HTR-8/SVneo (cell line): ENCODE measurements around the gene CAMTA1.

Experiments used
- DNase-seq: peaks from one replicate; pipeline ENCODE4 v3.0.0; 2011; ENCODE audit warnings: low spot score, mixed read lengths; ENCODE audit not compliant: insufficient read length
- FAIRE-seq: peaks from 2 replicates; lab custom pipeline; 2011; peaks lifted over from hg19 to GRCh38; lab: Jason Lieb, UNC

The CAMTA1 gene

GRCh38 chr1:7089497-7089896 is 304.2 kb downstream of the CAMTA1 start:
- DNase-seq (no peak), FAIRE-seq (no peak)

- FAIRE-seq (no peak), DNase-seq (no peak)
Measured at GRCh38 chr1:7093297-7093696, 308.0 kb downstream of the CAMTA1 start.

- DNase-seq: no peak
- no peak for FAIRE-seq
Measured at GRCh38 chr1:7094086-7094485, 308.8 kb downstream of the CAMTA1 start.

- DNase-seq: no peak
- no peak for FAIRE-seq
Measured at GRCh38 chr1:7094509-7094908, 309.3 kb downstream of the CAMTA1 start.

GRCh38 chr1:7095343-7095964 is 310.2 kb downstream of the CAMTA1 start:
- no peak for DNase-seq
- no peak for FAIRE-seq

GRCh38 chr1:7097938-7098592 is 312.8 kb downstream of the CAMTA1 start:
- FAIRE-seq (no peak), DNase-seq (no peak)

GRCh38 chr1:7098641-7099040 is 313.4 kb downstream of the CAMTA1 start:
- FAIRE-seq (no peak), DNase-seq (no peak)

GRCh38 chr1:7100479-7100878 is 315.2 kb downstream of the CAMTA1 start:
- DNase-seq (no peak), FAIRE-seq (no peak)

- FAIRE-seq (no peak), DNase-seq (no peak)
Measured at GRCh38 chr1:7101187-7101586, 315.9 kb downstream of the CAMTA1 start.

GRCh38 chr1:7103361-7103782 is 318.1 kb downstream of the CAMTA1 start:
- DNase-seq (no peak), FAIRE-seq (no peak)

GRCh38 chr1:7103874-7104273 is 318.6 kb downstream of the CAMTA1 start:
- peak; percentile 99 for FAIRE-seq
- DNase-seq: no peak

GRCh38 chr1:7104339-7104738 is 319.1 kb downstream of the CAMTA1 start:
- no peak for DNase-seq
- FAIRE-seq: no peak

- no peak for DNase-seq
Measured at GRCh38 chr1:7105269-7105668, 320.0 kb downstream of the CAMTA1 start.

GRCh38 chr1:7106442-7107108 is 321.3 kb downstream of the CAMTA1 start:
- FAIRE-seq: no peak

More at GRCh38 chr1:7105269-7105668, 320.0 kb downstream of the CAMTA1 start:
- no peak for FAIRE-seq

GRCh38 chr1:7107109-7107830 is 322.0 kb downstream of the CAMTA1 start:
- DNase-seq (no peak), FAIRE-seq (no peak)

More at GRCh38 chr1:7106442-7107108, 321.3 kb downstream of the CAMTA1 start:
- DNase-seq: no peak

GRCh38 chr1:7108251-7108650 is 323.0 kb downstream of the CAMTA1 start:
- DNase-seq (no peak), FAIRE-seq (no peak)

- FAIRE-seq (no peak), DNase-seq (no peak)
Measured at GRCh38 chr1:7109901-7110300, 324.6 kb downstream of the CAMTA1 start.

GRCh38 chr1:7110321-7110720 is 325.1 kb downstream of the CAMTA1 start:
- FAIRE-seq: no peak
- DNase-seq: no peak

- no peak for DNase-seq
- FAIRE-seq: no peak
Measured at GRCh38 chr1:7111853-7112252, 326.6 kb downstream of the CAMTA1 start.

GRCh38 chr1:7113136-7113535 is 327.9 kb downstream of the CAMTA1 start:
- FAIRE-seq (no peak), DNase-seq (no peak)

- FAIRE-seq: no peak
- DNase-seq: no peak
Measured at GRCh38 chr1:7113822-7114221, 328.6 kb downstream of the CAMTA1 start.
